ENCODE measurements around the gene KCNAB1.

DNA sequence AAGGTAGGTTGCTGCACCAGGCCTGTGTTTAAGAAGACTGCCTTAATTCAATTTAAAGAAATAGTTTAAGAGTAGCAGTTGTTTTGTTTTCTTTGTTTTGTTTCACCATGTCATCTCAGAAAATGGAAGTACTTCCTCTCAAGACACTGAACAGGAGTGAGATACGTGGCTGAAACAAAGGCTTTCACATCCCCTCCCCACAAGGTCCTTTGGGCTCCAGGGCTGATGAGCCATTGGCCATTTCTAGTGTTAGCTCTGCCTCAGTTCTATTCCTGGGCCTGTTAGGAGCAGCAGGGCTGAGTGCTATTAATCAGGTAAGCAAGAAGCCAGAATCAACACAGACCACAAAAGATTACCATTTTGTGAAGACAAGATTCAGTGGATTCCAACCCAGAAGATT is 132.8 kb downstream of the KCNAB1 start:
- TF ChIP-seq, protein P1, sequence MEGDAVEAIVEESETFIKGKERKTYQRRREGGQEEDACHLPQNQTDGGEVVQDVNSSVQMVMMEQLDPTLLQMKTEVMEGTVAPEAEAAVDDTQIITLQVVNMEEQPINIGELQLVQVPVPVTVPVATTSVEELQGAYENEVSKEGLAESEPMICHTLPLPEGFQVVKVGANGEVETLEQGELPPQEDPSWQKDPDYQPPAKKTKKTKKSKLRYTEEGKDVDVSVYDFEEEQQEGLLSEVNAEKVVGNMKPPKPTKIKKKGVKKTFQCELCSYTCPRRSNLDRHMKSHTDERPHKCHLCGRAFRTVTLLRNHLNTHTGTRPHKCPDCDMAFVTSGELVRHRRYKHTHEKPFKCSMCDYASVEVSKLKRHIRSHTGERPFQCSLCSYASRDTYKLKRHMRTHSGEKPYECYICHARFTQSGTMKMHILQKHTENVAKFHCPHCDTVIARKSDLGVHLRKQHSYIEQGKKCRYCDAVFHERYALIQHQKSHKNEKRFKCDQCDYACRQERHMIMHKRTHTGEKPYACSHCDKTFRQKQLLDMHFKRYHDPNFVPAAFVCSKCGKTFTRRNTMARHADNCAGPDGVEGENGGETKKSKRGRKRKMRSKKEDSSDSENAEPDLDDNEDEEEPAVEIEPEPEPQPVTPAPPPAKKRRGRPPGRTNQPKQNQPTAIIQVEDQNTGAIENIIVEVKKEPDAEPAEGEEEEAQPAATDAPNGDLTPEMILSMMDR (conservative IDR thresholded peaks at IDR 0.05; ENCODE audit: low read length): no peak
- TF ChIP-seq EZH2phosphoT487 (IDR thresholded peaks at IDR 0.05; ENCODE audit: borderline replicate concordance, low read depth, low read length): no peak

All from OCI-LY7 (cell line).